ENCODE data around the gene HS6ST2.
A peak's percentile ranks its signal among the peaks of the same experiment; 100 is the strongest.

The HS6ST2 gene

GRCh38 chrX:132718431-132718958 is 239.9 kb downstream of the HS6ST2 start:
- Histone ChIP-seq H3K4me3 (ENCODE audit: low read depth, low read length) (no peak overlapping the region), H3K9me3 (ENCODE audit: control insufficient read depth, insufficient read depth, low read depth, low read length) (no peaks in the 10 kb centered on the region), H3K36me3 (ENCODE audit: control insufficient read depth in 2 of 2, insufficient read depth in 1 of 2, low read length in 2 of 2) (no peaks in the 10 kb centered on the region), H3K4me1 (ENCODE audit: control insufficient read depth, insufficient read depth, low read length) (no peaks in the 10 kb centered on the region), H3K27ac (ENCODE audit: extremely low read depth, low read depth, low read length) (no peak overlapping the region)
- no peak for TF ChIP-seq ZSCAN18 (tag by site-specific recombination; IDR thresholded peaks at IDR 0.05)
- no peak for TF ChIP-seq PRDM2 (tag by site-specific recombination; IDR thresholded peaks at IDR 0.05; ENCODE audit: borderline replicate concordance)
- TF ChIP-seq ZNF157 (tag by site-specific recombination; IDR thresholded peaks at IDR 0.05) = no peak
- TF ChIP-seq SP7 (tag by site-specific recombination; IDR thresholded peaks at IDR 0.05) = no peak
- no peak for TF ChIP-seq ZNF23 (tag by site-specific recombination; IDR thresholded peaks at IDR 0.05; ENCODE audit: borderline replicate concordance)
- TF ChIP-seq ZNF544 (tag by site-specific recombination; IDR thresholded peaks at IDR 0.05) = no peak
- no peak for TF ChIP-seq ZNF175 (tag by site-specific recombination; IDR thresholded peaks at IDR 0.05)
- TF ChIP-seq ZNF211 (tag by site-specific recombination; IDR thresholded peaks at IDR 0.05; ENCODE audit: low read depth) = no peak
- no peak for TF ChIP-seq ZNF624 (tag by site-specific recombination; IDR thresholded peaks at IDR 0.05)
- no peak for TF ChIP-seq ZNF670 (tag by site-specific recombination; IDR thresholded peaks at IDR 0.05; ENCODE audit: low read depth)
- no peak for TF ChIP-seq ZNF747 (tag by site-specific recombination; IDR thresholded peaks at IDR 0.05)
- ChIA-PET POLR2A (no interaction called here), CTCF (interaction anchor here (0.7 kb wide), 2 partner anchors 11 to 102 kb away, joined by 3 read pairs; no protein-coding TSS in a partner anchor)

GRCh38 chrX:132716006-132716405 is 242.4 kb downstream of the HS6ST2 start:
- H3K4me1 ChIP-seq (ENCODE audit: control insufficient read depth, insufficient read depth, low read length) = no peaks in the 10 kb centered on the region
- no peak overlapping the region for H3K4me3 ChIP-seq (ENCODE audit: low read depth, low read length)
- H3K27ac ChIP-seq (ENCODE audit: extremely low read depth, low read depth, low read length) = no peak overlapping the region
- POLR2A ChIA-PET = no interaction called here
- CTCF ChIA-PET = interaction anchor here (0.6 to 1.3 kb wide), 10 partner anchors 9 to 515 kb away, joined by 3 to 5 read pairs (median 3); no protein-coding TSS in a partner anchor
- no peaks in the 10 kb centered on the region for H3K36me3 ChIP-seq (ENCODE audit: control insufficient read depth in 2 of 2, insufficient read depth in 1 of 2, low read length in 2 of 2)
- H3K9me3 ChIP-seq (ENCODE audit: control insufficient read depth, insufficient read depth, low read depth, low read length) = no peaks in the 10 kb centered on the region
- peak; percentile 42; the same call in 1 of the 2 replicates for TF ChIP-seq CTCF (tag by site-specific recombination; IDR thresholded peaks at IDR 0.05)
- no peak for TF ChIP-seq GLI2 (tag by site-specific recombination; IDR thresholded peaks at IDR 0.05; ENCODE audit: borderline replicate concordance, low read depth)
- peak; percentile 50 for TF ChIP-seq ZNF654 (tag by site-specific recombination; IDR thresholded peaks at IDR 0.05; ENCODE audit: low read depth)
- TF ChIP-seq ZSCAN16 (tag by site-specific recombination; IDR thresholded peaks at IDR 0.05) = no peak
- TF ChIP-seq ZNF501 (tag by site-specific recombination; IDR thresholded peaks at IDR 0.05) = no peak
